Measurements from ENCODE around the gene HOXA10. TPM values are rescaled to one million over a fixed set of nuclear protein-coding genes. Genes with fewer than 3 reads are reported as not detected.

HOXA10 gene
- total and polyA plus RNA-seq, 4 donors: 1.5 to 11.2 (median 3.5) TPM

GRCh38 chr7:27185013-27185853 lies 11.1 kb upstream of the HOXA10 start, which contains the start of gene HOXA11:
Gene HOXA11, minus strand, starts transcription at chr7:27185232. Its CDS starts 88 bp downstream, at chr7:27185144.
- peak; percentile 24 for ATAC-seq (ENCODE audit: low FRiP score)
- no peaks in the 10 kb centered on the region for H3K9me3 ChIP-seq (ENCODE audit: control insufficient read depth, low read length)
- H3K4me1 ChIP-seq (ENCODE audit: control insufficient read depth in 1 of 2, insufficient read depth in 2 of 2, low read length in 2 of 2): no peaks in the 10 kb centered on the region
- no peak within 1 kb of the TSS for H3K4me3 ChIP-seq (ENCODE audit: low read length in 2 of 2)
- H3K36me3 ChIP-seq (ENCODE audit: control insufficient read depth in 1 of 2, insufficient read depth in 2 of 2, low read length in 1 of 2): no peaks in the 10 kb centered on the region
- DNase-seq: peak; percentile 41 to 69
- no peak within 1 kb of the TSS for H3K27ac ChIP-seq (ENCODE audit: low read depth in 1 of 2, low read length in 2 of 2)
- WGBS, 2 donors: 13 to 14% methylated on average over 43 of the region's 43 CpGs
- intact Hi-C loops (cut with DNase I): no loop called here
- no peaks in the 10 kb centered on the region for H3K27me3 ChIP-seq (ENCODE audit: control insufficient read depth in 1 of 2, insufficient read depth in 2 of 2, low read length in 1 of 2)

GRCh38 chr7:27184337-27185012 lies 10.4 kb upstream of the HOXA10 start:
- H3K4me1 ChIP-seq (ENCODE audit: control insufficient read depth in 1 of 2, insufficient read depth in 2 of 2, low read length in 2 of 2): no peaks in the 10 kb centered on the region
- no peak overlapping the region for H3K4me3 ChIP-seq (ENCODE audit: low read length in 2 of 2)
- H3K9me3 ChIP-seq (ENCODE audit: control insufficient read depth, low read length): no peaks in the 10 kb centered on the region
- DNase-seq (peak; percentile 58 to 80), ATAC-seq (ENCODE audit: low FRiP score) (no peak)
- 2 to 3% methylated on average over 51 to 72 of the region's 72 CpGs for whole genome bisulfite sequencing, 2 donors
- H3K27ac ChIP-seq (ENCODE audit: low read depth in 1 of 2, low read length in 2 of 2): no peak overlapping the region
- no peaks in the 10 kb centered on the region for H3K27me3 ChIP-seq (ENCODE audit: control insufficient read depth in 1 of 2, insufficient read depth in 2 of 2, low read length in 1 of 2)
- intact Hi-C loops (cut with DNase I): no loop called here
- no peaks in the 10 kb centered on the region for H3K36me3 ChIP-seq (ENCODE audit: control insufficient read depth in 1 of 2, insufficient read depth in 2 of 2, low read length in 1 of 2)

- H3K4me3 ChIP-seq (ENCODE audit: low read length in 2 of 2): no peak overlapping the region
- no peak overlapping the region for H3K27ac ChIP-seq (ENCODE audit: low read depth in 1 of 2, low read length in 2 of 2)
- no peaks in the 10 kb centered on the region for H3K27me3 ChIP-seq (ENCODE audit: control insufficient read depth in 1 of 2, insufficient read depth in 2 of 2, low read length in 1 of 2)
- H3K36me3 ChIP-seq (ENCODE audit: control insufficient read depth in 1 of 2, insufficient read depth in 2 of 2, low read length in 1 of 2): no peaks in the 10 kb centered on the region
- DNase-seq: no peak
- H3K9me3 ChIP-seq (ENCODE audit: control insufficient read depth, low read length): no peaks in the 10 kb centered on the region
- H3K4me1 ChIP-seq (ENCODE audit: control insufficient read depth in 1 of 2, insufficient read depth in 2 of 2, low read length in 2 of 2): no peaks in the 10 kb centered on the region
- intact Hi-C loops (cut with DNase I): no loop called here
- 11% methylated on average over 30 of the region's 30 CpGs for WGBS, 2 donors
- no peak for ATAC-seq (ENCODE audit: low FRiP score)
Observed at GRCh38 chr7:27183682-27184336, 9.7 kb upstream of the HOXA10 start.

GRCh38 chr7:27182861-27183681 lies 9.0 kb upstream of the HOXA10 start:
- ATAC-seq (ENCODE audit: low FRiP score) (no peak), DNase-seq (peak in 1 of 2 donors; percentile 73)
- intact Hi-C loops (cut with DNase I): no loop called here
- H3K36me3 ChIP-seq (ENCODE audit: control insufficient read depth in 1 of 2, insufficient read depth in 2 of 2, low read length in 1 of 2): no peaks in the 10 kb centered on the region
- H3K4me1 ChIP-seq (ENCODE audit: control insufficient read depth in 1 of 2, insufficient read depth in 2 of 2, low read length in 2 of 2): no peaks in the 10 kb centered on the region
- H3K9me3 ChIP-seq (ENCODE audit: control insufficient read depth, low read length): no peaks in the 10 kb centered on the region
- H3K27ac ChIP-seq (ENCODE audit: low read depth in 1 of 2, low read length in 2 of 2): no peak overlapping the region
- WGBS, 2 donors: 19 to 20% methylated on average over 39 of the region's 39 CpGs
- no peak overlapping the region for H3K4me3 ChIP-seq (ENCODE audit: low read length in 2 of 2)
- no peaks in the 10 kb centered on the region for H3K27me3 ChIP-seq (ENCODE audit: control insufficient read depth in 1 of 2, insufficient read depth in 2 of 2, low read length in 1 of 2)

GRCh38 chr7:27182285-27182841 lies 8.2 kb upstream of the HOXA10 start:
- ATAC-seq (ENCODE audit: low FRiP score): no peak
- Histone ChIP-seq H3K4me3 (ENCODE audit: low read length in 2 of 2) (no peak overlapping the region), H3K9me3 (ENCODE audit: control insufficient read depth, low read length) (no peaks in the 10 kb centered on the region), H3K27me3 (ENCODE audit: control insufficient read depth in 1 of 2, insufficient read depth in 2 of 2, low read length in 1 of 2) (no peaks in the 10 kb centered on the region), H3K36me3 (ENCODE audit: control insufficient read depth in 1 of 2, insufficient read depth in 2 of 2, low read length in 1 of 2) (no peaks in the 10 kb centered on the region), H3K4me1 (ENCODE audit: control insufficient read depth in 1 of 2, insufficient read depth in 2 of 2, low read length in 2 of 2) (no peaks in the 10 kb centered on the region), H3K27ac (ENCODE audit: low read depth in 1 of 2, low read length in 2 of 2) (no peak overlapping the region)
- DNase-seq: peak; percentile 44 to 45
- 46 to 48% methylated on average over 4 of the region's 4 CpGs for WGBS, 2 donors
- intact Hi-C loops (cut with DNase I): no loop called here

- Histone ChIP-seq H3K27ac (ENCODE audit: low read depth in 1 of 2, low read length in 2 of 2) (no peak overlapping the region), H3K4me3 (ENCODE audit: low read length in 2 of 2) (no peak overlapping the region), H3K4me1 (ENCODE audit: control insufficient read depth in 1 of 2, insufficient read depth in 2 of 2, low read length in 2 of 2) (no peaks in the 10 kb centered on the region), H3K9me3 (ENCODE audit: control insufficient read depth, low read length) (no peaks in the 10 kb centered on the region), H3K27me3 (ENCODE audit: control insufficient read depth in 1 of 2, insufficient read depth in 2 of 2, low read length in 1 of 2) (no peaks in the 10 kb centered on the region), H3K36me3 (ENCODE audit: control insufficient read depth in 1 of 2, insufficient read depth in 2 of 2, low read length in 1 of 2) (no peaks in the 10 kb centered on the region)
- ATAC-seq (ENCODE audit: low FRiP score) (no peak), DNase-seq (peak in 1 of 2 donors; percentile 44)
- 82% methylated on average over 4 of the region's 4 CpGs for WGBS, 2 donors
- intact Hi-C loops (cut with DNase I): no loop called here
Observed at GRCh38 chr7:27181795-27182275, 7.7 kb upstream of the HOXA10 start.

GRCh38 chr7:27180431-27181420 lies 6.6 kb upstream of the HOXA10 start:
- Histone ChIP-seq H3K27me3 (ENCODE audit: control insufficient read depth in 1 of 2, insufficient read depth in 2 of 2, low read length in 1 of 2) (no peaks in the 10 kb centered on the region), H3K4me3 (ENCODE audit: low read length in 2 of 2) (no peak overlapping the region), H3K27ac (ENCODE audit: low read depth in 1 of 2, low read length in 2 of 2) (no peak overlapping the region), H3K9me3 (ENCODE audit: control insufficient read depth, low read length) (no peaks in the 10 kb centered on the region), H3K36me3 (ENCODE audit: control insufficient read depth in 1 of 2, insufficient read depth in 2 of 2, low read length in 1 of 2) (no peaks in the 10 kb centered on the region), H3K4me1 (ENCODE audit: control insufficient read depth in 1 of 2, insufficient read depth in 2 of 2, low read length in 2 of 2) (no peaks in the 10 kb centered on the region)
- DNase-seq: peak in 1 of 2 donors; percentile 62
- intact Hi-C loops (cut with DNase I): no loop called here
- WGBS, 2 donors: 92 to 97% methylated on average over 12 of the region's 12 CpGs
- no peak for ATAC-seq (ENCODE audit: low FRiP score)

Measured in aorta (tissue), 5 donors.